ENCODE measurements around the gene FARS2. TPM values are rescaled to one million over a fixed set of nuclear protein-coding genes. Genes with fewer than 3 reads are reported as not detected.

The FARS2 gene
- polyA plus RNA-seq, 3 donors, result 12.2 to 21.6 (median 17.7) TPM

DNA sequence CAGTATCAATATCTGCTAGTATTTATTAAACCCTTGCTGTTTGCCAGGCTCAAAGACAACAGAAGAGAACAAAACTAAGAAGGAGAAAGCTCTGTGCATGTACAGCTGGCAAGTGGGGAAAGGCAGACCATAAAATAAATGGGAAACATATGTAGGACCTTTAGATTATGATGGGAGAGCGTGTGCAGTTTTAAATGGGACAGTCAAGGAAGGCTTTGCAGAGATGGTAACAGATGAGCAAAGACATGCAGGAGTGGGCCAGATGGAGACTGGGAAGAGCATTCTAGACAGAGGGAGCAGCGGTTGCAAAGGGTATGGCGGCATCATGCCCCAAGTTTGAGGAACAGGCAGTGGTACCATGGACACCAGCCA lies 485.4 kb downstream of the FARS2 start:
- Histone ChIP-seq H3K9ac (ENCODE audit: insufficient read depth, low read length, poor library complexity, severe bottlenecking) (no peak overlapping the region), H3K79me2 (ENCODE audit: insufficient read depth, low read length) (no peaks in the 10 kb centered on the region), H3K27ac (ENCODE audit: low read depth in 1 of 2, low read length in 2 of 2) (no peak overlapping the region), H4K20me1 (ENCODE audit: insufficient read depth, low read length) (no peaks in the 10 kb centered on the region), H3K27me3 (ENCODE audit: control insufficient read depth in 2 of 2, insufficient read depth in 2 of 2, low read length in 2 of 2) (no peaks in the 10 kb centered on the region), H2AFZ (ENCODE audit: insufficient read depth, low read depth, low read length, poor library complexity, severe bottlenecking) (no peak overlapping the region), H3K4me2 (replicated peaks; ENCODE audit: extremely low read depth, low read length, poor library complexity, severe bottlenecking) (no peak overlapping the region), H3K9me3 (replicated peaks in 1 of 2; ENCODE audit: control insufficient read depth in 1 of 2, insufficient read depth in 1 of 2, low read length in 2 of 2) (no peaks in the 10 kb centered on the region), H3K36me3 (replicated peaks in 1 of 2; ENCODE audit: control insufficient read depth in 1 of 2, insufficient read depth in 2 of 2, low read length in 2 of 2) (no peaks in the 10 kb centered on the region), H3K4me1 (ENCODE audit: control insufficient read depth in 1 of 2, insufficient read depth in 2 of 2, low read length in 2 of 2) (no peaks in the 10 kb centered on the region), H3K4me3 (replicated peaks in 1 of 3; ENCODE audit: low read depth in 2 of 3, low read length in 3 of 3) (no peak overlapping the region)
- Mint-ChIP-seq H3K4me1 (peaks cover 7% of the 10 kb centered on the region), H3K9me3 (peaks cover 0 to 7% (median 0%) of the 10 kb centered on the region in 7 donors), H3K36me3 (peaks cover 0 to 4% of the 10 kb centered on the region in 2 donors), H3K27me3 (ENCODE audit: low read depth in 3 of 3) (peaks cover 0 to 9% (median 0%) of the 10 kb centered on the region in 3 donors), H3K27ac (peak overlapping the region in 1 of 7 donors; percentile 1), H3K4me3 (no peak overlapping the region)
- no peak for DNase-seq
- TF ChIP-seq, protein P1, sequence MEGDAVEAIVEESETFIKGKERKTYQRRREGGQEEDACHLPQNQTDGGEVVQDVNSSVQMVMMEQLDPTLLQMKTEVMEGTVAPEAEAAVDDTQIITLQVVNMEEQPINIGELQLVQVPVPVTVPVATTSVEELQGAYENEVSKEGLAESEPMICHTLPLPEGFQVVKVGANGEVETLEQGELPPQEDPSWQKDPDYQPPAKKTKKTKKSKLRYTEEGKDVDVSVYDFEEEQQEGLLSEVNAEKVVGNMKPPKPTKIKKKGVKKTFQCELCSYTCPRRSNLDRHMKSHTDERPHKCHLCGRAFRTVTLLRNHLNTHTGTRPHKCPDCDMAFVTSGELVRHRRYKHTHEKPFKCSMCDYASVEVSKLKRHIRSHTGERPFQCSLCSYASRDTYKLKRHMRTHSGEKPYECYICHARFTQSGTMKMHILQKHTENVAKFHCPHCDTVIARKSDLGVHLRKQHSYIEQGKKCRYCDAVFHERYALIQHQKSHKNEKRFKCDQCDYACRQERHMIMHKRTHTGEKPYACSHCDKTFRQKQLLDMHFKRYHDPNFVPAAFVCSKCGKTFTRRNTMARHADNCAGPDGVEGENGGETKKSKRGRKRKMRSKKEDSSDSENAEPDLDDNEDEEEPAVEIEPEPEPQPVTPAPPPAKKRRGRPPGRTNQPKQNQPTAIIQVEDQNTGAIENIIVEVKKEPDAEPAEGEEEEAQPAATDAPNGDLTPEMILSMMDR (IDR thresholded peaks at IDR 0.05), result no peak
- intact Hi-C loops (cut with micrococcal nuclease), result no loop called here
- WGBS (ENCODE audit: insufficient coverage), result 93% methylated on average over 3 of the region's 3 CpGs

- H3K9ac ChIP-seq (ENCODE audit: insufficient read depth, low read length, poor library complexity, severe bottlenecking), result no peak overlapping the region
- Mint-ChIP-seq H3K36me3 (peaks cover 0 to 4% of the 10 kb centered on the region in 2 donors), H3K27me3 (ENCODE audit: low read depth in 3 of 3) (peaks cover 0 to 9% (median 0%) of the 10 kb centered on the region in 3 donors), H3K4me3 (no peak overlapping the region), H3K9me3 (peaks cover 0 to 7% (median 0%) of the 10 kb centered on the region in 7 donors), H3K27ac (no peak overlapping the region), H3K4me1 (peaks cover 7% of the 10 kb centered on the region)
- no peaks in the 10 kb centered on the region for H3K9me3 ChIP-seq (replicated peaks in 1 of 2; ENCODE audit: control insufficient read depth in 1 of 2, insufficient read depth in 1 of 2, low read length in 2 of 2)
- H3K27ac ChIP-seq (ENCODE audit: low read depth in 1 of 2, low read length in 2 of 2), result no peak overlapping the region
- H3K4me1 ChIP-seq (ENCODE audit: control insufficient read depth in 1 of 2, insufficient read depth in 2 of 2, low read length in 2 of 2), result no peaks in the 10 kb centered on the region
- intact Hi-C loops (cut with micrococcal nuclease), result no loop called here
- H3K36me3 ChIP-seq (replicated peaks in 1 of 2; ENCODE audit: control insufficient read depth in 1 of 2, insufficient read depth in 2 of 2, low read length in 2 of 2), result no peaks in the 10 kb centered on the region
- WGBS (ENCODE audit: insufficient coverage), result 100% methylated on average over 1 of the region's 2 CpGs
- TF ChIP-seq, protein P1 (IDR thresholded peaks at IDR 0.05), result no peak
- no peaks in the 10 kb centered on the region for H3K79me2 ChIP-seq (ENCODE audit: insufficient read depth, low read length)
- no peaks in the 10 kb centered on the region for H4K20me1 ChIP-seq (ENCODE audit: insufficient read depth, low read length)
- H3K4me2 ChIP-seq (replicated peaks; ENCODE audit: extremely low read depth, low read length, poor library complexity, severe bottlenecking), result no peak overlapping the region
- no peak overlapping the region for H2AFZ ChIP-seq (ENCODE audit: insufficient read depth, low read depth, low read length, poor library complexity, severe bottlenecking)
- DNase-seq, result no peak
- H3K27me3 ChIP-seq (ENCODE audit: control insufficient read depth in 2 of 2, insufficient read depth in 2 of 2, low read length in 2 of 2), result no peaks in the 10 kb centered on the region
- H3K4me3 ChIP-seq (replicated peaks in 1 of 3; ENCODE audit: low read depth in 2 of 3, low read length in 3 of 3), result no peak overlapping the region
Measured at GRCh38 chr6:5747379-5747778, 486.1 kb downstream of the FARS2 start.

Data from CD14-positive monocyte (primary cell).